CD4-positive, CD25-positive, alpha-beta regulatory T cell (primary cell): ENCODE measurements around the gene TPM2. TPM values are rescaled to one million over a fixed set of nuclear protein-coding genes. Genes with fewer than 3 reads are reported as not detected.

Experiments
- ATAC-seq, 2 donors: fragments of 150-1000 bp; cut with Tn5 transposase; one replicate each; pipeline ENCODE4 v1.10.0; 2021; ENCODE audit warnings: low read depth in 2 of 2, moderate number of reproducible peaks in 2 of 2, moderate library complexity in 1 of 2
- DNase-seq, 3 donors: peaks; one replicate each; pipeline versions ENCODE4 v3.0.0 to v3.0.0-alpha.2; 2012 to 2022; ENCODE audit warnings: mixed read lengths in 1 of 3
- H3K27ac ChIP-seq: one replicate; pipeline ENCODE4 v1.7.0; 2013; ENCODE audit warnings: mild to moderate bottlenecking, low read length; ENCODE audit not compliant: insufficient read depth, poor library complexity, severe bottlenecking
- H3K27me3 ChIP-seq: one replicate; pipeline ENCODE4 v1.7.0; 2013; ENCODE audit warnings: low read length; ENCODE audit not compliant: control insufficient read depth, insufficient read depth
- H3K36me3 ChIP-seq: one replicate; pipeline ENCODE4 v1.7.0; 2013; ENCODE audit warnings: mild to moderate bottlenecking, low read length, moderate library complexity; ENCODE audit not compliant: control insufficient read depth, insufficient read depth
- H3K4me1 ChIP-seq: 2 replicates; pipeline ENCODE4 v1.7.0; 2013; ENCODE audit warnings: mild to moderate bottlenecking, low read length; ENCODE audit not compliant: insufficient read depth, control insufficient read depth, poor library complexity, severe bottlenecking
- H3K4me3 ChIP-seq: one replicate; pipeline ENCODE4 v1.7.0; 2013; ENCODE audit warnings: low read depth, mild to moderate bottlenecking, low read length, moderate library complexity
- H3K9me3 ChIP-seq, 2 experiments: 1 replicate in 1 of 2; 2 replicates in 1 of 2; pipeline ENCODE4 v1.7.0; 2013; ENCODE audit warnings: low read length in 2 of 2, mild to moderate bottlenecking in 1 of 2, moderate library complexity in 1 of 2; ENCODE audit not compliant: control insufficient read depth in 2 of 2
- H3K27ac Mint-ChIP-seq, 3 donors: one replicate each; pipeline ENCODE4 v1.8.0; 2020 to 2022; ENCODE audit warnings: mild to moderate bottlenecking in 3 of 3, mixed read lengths in 3 of 3, moderate library complexity in 2 of 3
- H3K27me3 Mint-ChIP-seq: one replicate; pipeline ENCODE4 v1.8.0; 2022; ENCODE audit warnings: mild to moderate bottlenecking, mixed read lengths
- H3K36me3 Mint-ChIP-seq: one replicate; pipeline ENCODE4 v1.8.0; 2020; ENCODE audit warnings: mixed read lengths
- H3K4me1 Mint-ChIP-seq, 4 donors: one replicate each; pipeline ENCODE4 v1.8.0; 2020 to 2022; ENCODE audit warnings: mixed read lengths in 4 of 4, mild to moderate bottlenecking in 1 of 4
- H3K4me3 Mint-ChIP-seq, 4 donors: one replicate each; pipeline ENCODE4 v1.8.0; 2020 to 2022; ENCODE audit warnings: mild to moderate bottlenecking in 4 of 4, mixed read lengths in 4 of 4, moderate library complexity in 3 of 4
- H3K9me3 Mint-ChIP-seq, 7 donors: one replicate each; pipeline ENCODE4 v1.8.0; 2020 to 2022; ENCODE audit warnings: mixed read lengths in 7 of 7, mild to moderate bottlenecking in 3 of 7, moderate library complexity in 2 of 7
- polyA plus RNA-seq, 4 donors: library from polyadenylated mRNA; unstranded; fragments of 300-500 nt; fragmentation: Illumina TruSeq; gene quantifications; one replicate each; pipeline ENCODE4 v1.2.3, GENCODE V29; 2021
- total RNA-seq: library from RNA; stranded (reverse); gene quantifications from one replicate; pipeline ENCODE4 v1.2.3, GENCODE V29; 2022

Gene TPM2
- total and polyA plus RNA-seq, 5 donors from 2014 or later = 38.8 TPM; not detected in 4

DNA sequence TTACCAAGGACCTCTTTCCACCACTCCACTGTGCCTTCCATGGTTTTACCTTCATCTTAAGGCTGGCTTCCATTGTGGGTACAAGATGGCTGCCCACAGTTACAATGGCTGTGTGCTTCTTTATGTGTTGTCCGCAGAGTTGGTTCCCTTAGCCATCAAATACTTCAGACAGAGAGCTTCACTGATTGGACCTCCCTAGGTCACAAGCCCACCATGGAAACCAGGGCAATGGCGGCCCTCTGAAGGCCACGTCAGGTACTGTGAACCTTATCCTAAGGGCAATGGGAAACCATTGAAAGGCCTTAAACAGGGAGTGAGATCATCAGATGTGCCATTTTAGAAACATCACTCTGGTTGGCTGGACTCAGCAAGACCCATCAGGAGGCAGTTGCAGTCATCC is 21.8 kb downstream of the TPM2 start:
- Mint-ChIP-seq H3K4me3 (peak overlapping the region in 1 of 4 donors; percentile 0), H3K4me1 (peaks cover 6 to 32% (median 16%) of the 10 kb centered on the region in 4 donors), H3K9me3 (peaks cover 0 to 2% (median 0%) of the 10 kb centered on the region in 7 donors), H3K27me3 (peaks cover 4% of the 10 kb centered on the region), H3K27ac (no peak overlapping the region), H3K36me3 (no peaks in the 10 kb centered on the region)
- H3K27me3 ChIP-seq = no peaks in the 10 kb centered on the region
- ATAC-seq = no peak
- H3K9me3 ChIP-seq = no peaks in the 10 kb centered on the region
- H3K4me3 ChIP-seq = no peak overlapping the region
- no peaks in the 10 kb centered on the region for H3K36me3 ChIP-seq
- DNase-seq = no peak
- no peak overlapping the region for H3K27ac ChIP-seq
- H3K4me1 ChIP-seq = peaks cover 29% of the 10 kb centered on the region

DNA sequence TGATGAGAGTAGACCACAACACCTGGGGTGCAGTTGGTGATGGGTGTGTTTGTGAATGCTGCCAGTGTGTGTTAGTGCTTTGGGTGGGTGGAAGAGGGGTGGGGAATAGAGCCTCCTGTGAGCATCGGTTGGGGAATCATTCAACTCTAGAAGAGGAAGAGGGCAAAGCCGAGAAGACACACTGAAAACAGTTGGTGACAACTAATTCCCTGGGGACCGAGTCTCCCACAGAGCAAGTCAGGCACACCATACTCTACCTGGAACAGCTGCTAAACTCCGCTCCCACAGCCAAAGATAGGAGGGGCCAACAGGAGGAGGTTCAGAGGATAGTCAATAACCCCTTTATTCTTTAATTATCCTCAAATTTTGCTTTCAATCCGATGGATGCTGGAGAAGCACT is 23.2 kb downstream of the TPM2 start:
- H3K4me3 Mint-ChIP-seq = peak overlapping the region in 1 of 4 donors; percentile 97
- peaks cover 0 to 2% (median 0%) of the 10 kb centered on the region in 7 donors for H3K9me3 Mint-ChIP-seq
- no peaks in the 10 kb centered on the region for H3K9me3 ChIP-seq
- H3K27ac ChIP-seq = no peak overlapping the region
- ATAC-seq (no peak), DNase-seq (no peak)
- no peak overlapping the region for H3K27ac Mint-ChIP-seq
- no peaks in the 10 kb centered on the region for H3K27me3 Mint-ChIP-seq
- H3K4me1 ChIP-seq = peaks cover 43% of the 10 kb centered on the region
- peaks cover 4% of the 10 kb centered on the region for H3K36me3 Mint-ChIP-seq
- H3K4me1 Mint-ChIP-seq = peaks cover 10 to 46% (median 29%) of the 10 kb centered on the region in 4 donors
- H3K27me3 ChIP-seq = no peaks in the 10 kb centered on the region
- H3K4me3 ChIP-seq = no peak overlapping the region
- H3K36me3 ChIP-seq = no peaks in the 10 kb centered on the region

DNA sequence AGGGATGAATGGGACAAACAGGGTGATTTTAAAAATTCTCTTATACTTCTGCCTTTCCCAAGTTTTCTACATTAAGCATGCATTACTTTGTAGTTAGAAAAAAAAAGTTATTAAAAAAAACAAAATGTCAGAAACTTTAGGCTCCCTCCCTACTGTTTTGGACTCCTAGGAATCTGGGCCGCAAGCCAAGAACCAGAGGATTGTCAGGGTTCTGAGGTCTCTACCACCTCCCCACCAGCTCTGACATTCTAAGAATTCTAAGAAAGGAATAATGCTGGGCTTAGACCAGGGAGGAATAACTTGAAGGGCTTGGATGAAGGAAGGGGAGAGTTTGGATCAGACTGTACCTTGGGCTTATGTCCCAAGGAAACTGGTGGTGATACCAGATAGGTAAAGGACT is 23.7 kb downstream of the TPM2 start:
- Mint-ChIP-seq H3K27ac (no peak overlapping the region), H3K9me3 (peaks cover 0 to 2% (median 0%) of the 10 kb centered on the region in 7 donors), H3K27me3 (no peaks in the 10 kb centered on the region), H3K4me1 (peaks cover 10 to 50% (median 31%) of the 10 kb centered on the region in 4 donors), H3K4me3 (peak overlapping the region in 3 of 4 donors; percentile 48 to 97 (median 72)), H3K36me3 (peaks cover 4% of the 10 kb centered on the region)
- Histone ChIP-seq H3K4me3 (no peak overlapping the region), H3K27ac (no peak overlapping the region), H3K4me1 (peaks cover 48% of the 10 kb centered on the region), H3K36me3 (peaks cover under 1% of the 10 kb centered on the region), H3K27me3 (no peaks in the 10 kb centered on the region), H3K9me3 (no peaks in the 10 kb centered on the region)
- DNase-seq (no peak), ATAC-seq (no peak)

DNA sequence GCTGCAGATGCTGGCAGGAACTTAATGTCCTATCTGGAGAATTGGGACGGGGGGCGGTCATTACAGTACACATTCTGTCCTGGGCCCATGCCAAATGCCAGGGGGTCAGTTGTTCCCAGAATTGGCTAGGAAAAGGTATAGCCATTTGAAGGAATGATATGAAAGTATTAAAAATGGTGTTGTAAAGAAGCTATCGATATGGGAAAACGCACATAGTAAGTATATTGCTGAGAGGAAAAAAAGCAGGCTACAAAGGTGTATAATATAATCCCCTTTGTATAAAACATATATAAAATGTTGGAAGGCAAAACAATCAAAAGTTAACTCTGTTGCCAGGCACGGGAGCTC is 24.3 kb downstream of the TPM2 start:
- peak overlapping the region; percentile 77 for H3K27ac ChIP-seq

DNA sequence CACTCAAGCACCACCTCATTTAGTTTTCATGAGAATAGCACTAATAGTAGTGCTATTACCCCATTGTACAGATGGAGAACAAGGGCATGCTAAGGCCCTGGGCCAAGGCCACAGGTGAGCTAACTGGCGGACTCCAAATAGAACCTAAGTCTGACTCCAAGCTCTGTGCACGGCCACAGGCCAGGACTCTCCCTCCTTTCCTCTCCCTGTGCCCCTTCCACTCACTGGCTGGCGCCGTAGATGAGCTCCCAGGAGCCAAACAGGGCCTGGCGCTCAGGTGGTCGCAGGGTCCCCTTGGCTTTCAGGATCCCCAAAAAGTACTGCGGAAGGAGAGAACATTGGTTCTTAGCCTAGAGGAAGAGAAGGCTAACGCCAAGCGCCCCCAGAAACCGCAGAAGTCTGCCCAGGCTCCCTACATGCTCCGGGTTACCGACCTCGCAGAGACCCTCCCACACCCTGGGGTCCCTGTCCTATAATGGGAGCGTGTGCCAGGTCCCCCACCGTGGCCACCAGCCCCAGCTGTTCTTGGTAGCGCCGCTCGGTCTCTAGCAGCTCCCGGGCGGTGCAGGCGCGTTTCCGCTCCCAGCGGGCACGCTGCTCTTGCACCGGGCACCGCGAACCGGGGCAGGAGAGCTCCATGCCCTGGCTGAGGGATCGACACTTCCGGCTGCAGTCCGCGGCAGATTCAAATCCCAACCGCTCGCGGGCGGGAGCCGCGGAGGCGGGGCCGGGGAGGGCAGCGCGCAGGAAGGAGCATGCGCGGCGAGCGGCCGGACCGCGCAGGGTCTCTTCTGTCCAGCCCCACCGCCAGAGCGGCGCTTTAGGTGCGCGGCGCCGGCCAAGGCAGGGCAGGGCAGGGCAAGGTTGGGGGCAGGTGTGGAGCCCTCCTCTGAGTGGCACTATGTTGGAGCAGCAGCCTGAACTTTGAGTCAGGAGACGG is 24.9 kb downstream of the TPM2 start, which contains the start of gene ARHGEF39:
TSS of gene ARHGEF39 (minus strand) at position 665 of the 940 bp plus-strand sequence. CDS start at position 639, 26 bp downstream.
- H3K27ac ChIP-seq = peak within 1 kb of the TSS; percentile 77
- no peaks in the 10 kb centered on the region for H3K27me3 Mint-ChIP-seq
- H3K36me3 ChIP-seq = peaks cover 11% of the 10 kb centered on the region
- H3K27ac Mint-ChIP-seq = peak within 1 kb of the TSS in 2 of 3 donors; percentile 76 to 90
- no peaks in the 10 kb centered on the region for H3K27me3 ChIP-seq
- no peaks in the 10 kb centered on the region for H3K9me3 Mint-ChIP-seq
- H3K4me3 ChIP-seq = peak within 1 kb of the TSS; percentile 76
- no peaks in the 10 kb centered on the region for H3K9me3 ChIP-seq
- H3K4me1 ChIP-seq = peaks cover 60% of the 10 kb centered on the region
- peaks cover 13% of the 10 kb centered on the region for H3K36me3 Mint-ChIP-seq
- DNase-seq = peak; percentile 57 to 82 (median 67)
- peak; percentile 66 to 69 for ATAC-seq
- H3K4me3 Mint-ChIP-seq = peak within 1 kb of the TSS; percentile 85 to 97 (median 90)
- peaks cover 10 to 62% (median 42%) of the 10 kb centered on the region in 4 donors for H3K4me1 Mint-ChIP-seq

More for the DNA sequence above, 24.3 kb downstream of the TPM2 start:
- Histone ChIP-seq H3K27me3 (no peaks in the 10 kb centered on the region), H3K36me3 (peaks cover 6% of the 10 kb centered on the region), H3K4me3 (peak overlapping the region; percentile 76), H3K4me1 (peaks cover 54% of the 10 kb centered on the region), H3K9me3 (no peaks in the 10 kb centered on the region)
- ATAC-seq (no peak), DNase-seq (no peak)
- peaks cover 10 to 56% (median 35%) of the 10 kb centered on the region in 4 donors for H3K4me1 Mint-ChIP-seq
- peak overlapping the region; percentile 85 to 97 (median 90) for H3K4me3 Mint-ChIP-seq
- H3K27ac Mint-ChIP-seq = peak overlapping the region in 2 of 3 donors; percentile 76 to 90
- H3K27me3 Mint-ChIP-seq = no peaks in the 10 kb centered on the region
- H3K9me3 Mint-ChIP-seq = peaks cover 0 to under 1% (median 0%) of the 10 kb centered on the region in 7 donors
- H3K36me3 Mint-ChIP-seq = peaks cover 10% of the 10 kb centered on the region

DNA sequence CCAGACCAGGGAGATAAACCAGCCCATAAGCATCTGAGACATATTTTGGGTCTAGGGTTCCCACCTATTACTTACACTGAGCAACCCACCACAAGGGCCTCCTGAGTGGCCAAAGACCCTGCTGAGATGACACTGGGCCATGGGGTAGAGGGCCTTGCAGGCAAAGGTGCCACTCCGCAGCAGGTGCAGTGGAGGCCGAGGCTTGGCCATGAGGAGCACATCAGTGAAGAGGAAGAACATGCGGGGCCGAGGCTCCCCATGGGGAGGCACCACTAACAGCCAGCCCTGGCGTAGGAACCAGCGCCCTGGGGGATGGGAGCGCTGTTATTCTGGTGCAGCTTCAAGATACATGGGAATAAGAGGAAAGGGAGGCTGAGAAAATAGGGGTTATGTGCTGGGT is 27.3 kb downstream of the TPM2 start:
- ATAC-seq (no peak), DNase-seq (no peak)
- peaks cover 11% of the 10 kb centered on the region for H3K36me3 ChIP-seq
- Mint-ChIP-seq H3K4me3 (peak overlapping the region; percentile 82 to 97 (median 86)), H3K27me3 (peaks cover 8% of the 10 kb centered on the region), H3K4me1 (peaks cover 16 to 80% (median 57%) of the 10 kb centered on the region in 4 donors), H3K27ac (peak overlapping the region; percentile 58 to 92 (median 90)), H3K36me3 (peaks cover 17% of the 10 kb centered on the region), H3K9me3 (peaks cover 0 to 3% (median 0%) of the 10 kb centered on the region in 7 donors)
- H3K4me1 ChIP-seq = peaks cover 73% of the 10 kb centered on the region
- peak overlapping the region; percentile 69 for H3K27ac ChIP-seq
- H3K9me3 ChIP-seq = no peaks in the 10 kb centered on the region
- peak overlapping the region; percentile 55 for H3K4me3 ChIP-seq
- no peaks in the 10 kb centered on the region for H3K27me3 ChIP-seq

DNA sequence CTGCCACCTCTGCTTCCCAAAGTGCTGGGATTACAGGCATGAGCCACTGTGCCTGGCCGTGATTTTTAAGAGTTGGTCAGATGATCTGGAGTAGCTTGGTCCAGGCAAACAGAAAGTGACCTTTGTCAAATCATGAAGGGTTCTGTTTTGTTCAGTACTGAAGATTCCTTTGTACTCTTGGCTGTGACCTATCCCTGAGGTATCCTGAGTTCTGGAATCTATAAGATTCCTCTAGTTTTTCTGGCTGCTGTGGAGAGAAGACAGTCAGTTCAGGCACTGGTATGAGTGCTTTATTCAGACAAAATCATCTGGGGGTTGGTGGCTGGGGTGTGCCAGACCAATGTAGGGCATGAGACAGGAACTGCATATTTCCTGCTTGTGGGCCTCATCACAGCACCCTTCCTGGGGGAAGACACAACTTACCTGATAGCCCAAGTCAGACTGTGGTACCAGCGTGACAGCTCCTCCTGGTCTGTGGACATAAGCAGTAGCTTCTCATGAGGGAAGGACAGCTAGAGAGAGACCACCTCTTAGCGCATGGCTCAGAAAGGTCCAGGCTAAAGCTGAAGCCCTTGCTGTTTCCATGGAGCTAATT is 27.9 kb downstream of the TPM2 start:
- Histone ChIP-seq H3K4me1 (peaks cover 77% of the 10 kb centered on the region), H3K27ac (peak overlapping the region; percentile 69), H3K27me3 (no peaks in the 10 kb centered on the region), H3K36me3 (peaks cover 11% of the 10 kb centered on the region), H3K9me3 (no peaks in the 10 kb centered on the region), H3K4me3 (peak overlapping the region; percentile 55)
- DNase-seq (peak in 1 of 3 donors; percentile 67), ATAC-seq (no peak)
- peaks cover 17% of the 10 kb centered on the region for H3K36me3 Mint-ChIP-seq
- peak overlapping the region; percentile 82 to 97 (median 86) for H3K4me3 Mint-ChIP-seq
- H3K9me3 Mint-ChIP-seq = peaks cover 0 to 3% (median 0%) of the 10 kb centered on the region in 7 donors
- peaks cover 20 to 86% (median 61%) of the 10 kb centered on the region in 4 donors for H3K4me1 Mint-ChIP-seq
- H3K27me3 Mint-ChIP-seq = peaks cover 12% of the 10 kb centered on the region
- H3K27ac Mint-ChIP-seq = peak overlapping the region; percentile 58 to 92 (median 90)
